HG03097 (cell line): ENCODE data around the gene IRF2BP2.
"Not testable (repeated sequence)": the region's sequence is repeated elsewhere in the genome, so short reads cannot be mapped to it uniquely, and the experiment has no call there.

ENCODE experiments used
- ATAC-seq: cut with Tn5 transposase; IDR thresholded peaks from one replicate; pipeline ENCODE4 v1.9.1; 2021; ENCODE audit not compliant: unreplicated experiment, low FRiP score

Gene IRF2BP2

DNA sequence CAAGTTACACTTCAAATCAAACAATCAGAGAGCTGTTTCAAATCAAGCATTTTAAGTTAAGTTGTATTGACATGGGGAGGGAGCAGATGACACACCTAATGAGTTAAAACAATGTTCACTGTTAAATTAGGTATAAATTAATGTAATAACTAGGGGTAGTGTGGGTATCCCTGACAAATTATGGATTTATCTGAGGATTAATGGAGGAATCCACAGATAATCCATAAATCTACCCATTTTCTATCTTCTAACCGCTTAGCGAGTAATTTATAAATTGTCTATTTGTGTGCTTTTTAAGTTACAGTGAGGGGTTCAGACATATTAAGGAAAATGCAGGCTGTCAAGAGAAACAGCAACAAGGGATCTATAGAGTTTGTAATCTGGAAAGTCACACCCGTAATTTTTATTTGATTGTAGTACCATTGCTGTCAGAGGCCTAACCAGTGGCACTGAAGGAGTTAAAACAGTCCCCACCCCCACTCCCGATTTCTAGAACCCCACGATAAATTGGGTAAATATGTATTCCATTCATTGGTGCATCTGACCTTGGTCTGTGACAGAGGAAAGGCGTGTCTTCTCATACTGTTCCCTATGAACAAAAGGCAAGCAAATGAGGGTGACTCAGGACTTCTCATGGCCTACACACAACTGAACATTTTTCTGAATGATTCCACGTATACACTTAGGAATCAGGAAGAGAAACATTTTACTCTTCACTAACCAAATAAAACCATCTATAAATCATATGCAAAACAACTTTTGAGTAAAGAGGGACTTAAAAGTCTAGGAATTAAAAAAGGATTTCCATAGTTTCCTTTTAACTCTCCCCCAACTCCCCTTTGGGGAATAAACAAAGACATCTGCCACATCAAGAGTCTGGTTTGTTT lies 7.4 kb downstream of the IRF2BP2 start:
- no peak for ATAC-seq

DNA sequence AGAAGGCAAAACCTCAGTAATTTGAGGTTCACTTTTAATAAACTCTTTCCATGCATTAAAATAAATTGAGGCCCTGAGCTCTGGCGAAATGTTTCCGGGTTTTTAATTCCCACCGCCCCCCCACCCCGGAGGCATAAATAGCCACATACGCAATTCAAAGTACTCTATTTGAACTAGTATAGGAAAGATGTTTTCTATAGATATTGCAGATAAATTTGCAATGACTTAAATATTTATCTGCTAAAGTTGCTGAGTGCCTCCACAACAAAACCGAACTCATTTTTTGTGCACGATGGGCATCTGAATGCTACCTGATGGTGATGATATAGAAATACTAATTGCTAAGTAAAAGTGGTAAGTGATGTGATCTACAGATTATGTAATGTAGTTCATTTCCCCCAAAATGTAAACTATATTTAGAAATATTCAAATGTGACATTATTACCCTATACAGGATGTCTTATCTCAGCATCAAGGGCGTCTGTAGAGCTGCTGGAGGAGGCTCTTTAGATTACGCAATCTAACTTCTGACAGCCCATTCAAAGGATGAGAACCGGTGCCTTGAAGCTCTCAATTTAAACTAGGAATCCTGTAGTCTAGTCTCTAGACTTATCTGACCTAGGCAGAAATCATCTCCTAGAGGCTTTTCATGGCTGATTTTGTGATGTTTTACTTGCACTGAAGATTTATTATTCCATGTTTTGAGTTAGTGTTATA lies 8.5 kb downstream of the IRF2BP2 start:
- no peak for ATAC-seq

- ATAC-seq = no peak
These were observed 9.3 kb downstream of the IRF2BP2 start for GRCh38 chr1:234600418-234601281.

DNA sequence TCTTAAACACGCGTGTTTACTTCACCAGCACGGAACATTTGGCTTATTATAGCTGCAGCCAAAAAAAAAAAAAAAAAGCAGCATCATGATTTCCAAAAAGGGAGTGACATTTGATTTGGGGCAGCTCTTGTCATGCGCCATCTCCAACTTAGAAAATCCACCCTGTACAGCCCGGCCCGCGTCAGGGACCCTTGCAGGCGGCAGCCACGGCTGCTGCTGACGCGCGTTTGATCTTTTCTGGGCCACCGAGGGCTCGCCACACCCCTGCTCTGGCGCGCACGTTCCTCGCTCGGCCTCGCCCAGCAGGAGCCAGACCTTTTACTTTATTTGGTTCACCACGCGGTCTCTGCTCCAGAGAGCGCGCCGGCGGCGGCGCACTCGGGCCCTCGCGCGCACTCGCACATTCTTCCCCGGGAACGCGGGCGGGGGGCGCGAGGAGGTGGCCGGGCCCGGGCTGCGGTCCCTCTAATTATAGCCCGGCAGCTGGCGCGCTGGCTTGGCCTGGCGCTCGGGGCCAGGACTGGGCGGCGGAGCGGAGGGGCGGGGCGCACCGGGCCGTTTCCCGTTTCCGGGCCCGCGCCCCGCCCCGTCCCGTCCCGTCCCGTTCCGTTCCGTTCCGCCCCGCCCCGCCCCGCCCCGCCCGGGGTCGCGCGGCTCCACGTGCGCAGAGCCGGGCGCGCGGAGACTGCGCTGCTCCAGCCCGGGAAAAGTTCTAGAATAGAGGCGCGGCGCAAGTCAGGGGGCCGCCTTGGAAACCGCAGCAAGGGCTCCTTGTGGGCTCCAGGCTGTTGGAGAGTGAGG lies 10.2 kb downstream of the IRF2BP2 start:
- peak; percentile 55 for ATAC-seq

DNA sequence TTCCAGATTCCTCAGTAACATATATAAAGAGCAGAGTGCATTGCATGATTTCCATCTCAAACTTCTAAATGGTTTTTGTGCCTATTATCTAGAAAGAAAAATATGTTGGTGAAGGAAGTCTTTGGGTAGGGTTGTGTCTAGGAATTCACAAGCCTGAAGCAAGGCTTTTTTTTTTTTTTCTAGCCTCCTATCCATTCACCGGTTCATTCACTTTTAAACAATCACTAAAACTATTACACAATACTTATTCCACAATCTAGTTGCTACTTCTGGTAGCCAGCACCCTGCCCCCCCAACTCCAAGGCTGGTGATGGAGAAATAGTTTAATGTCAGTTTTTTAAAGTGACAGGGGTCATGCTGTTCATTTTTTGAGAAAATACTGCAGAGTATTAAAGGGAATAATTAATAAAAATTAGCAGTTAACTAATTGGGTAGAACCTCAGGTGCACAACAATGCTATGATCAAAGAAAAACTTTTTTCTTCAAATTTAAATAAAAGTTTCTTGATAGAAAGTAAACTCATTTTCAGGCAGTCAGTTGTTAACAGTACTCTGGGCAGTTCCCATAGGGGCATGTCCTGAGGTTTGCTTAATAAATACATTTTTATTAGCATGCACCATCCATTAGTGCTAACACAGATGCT lies 10.9 kb downstream of the IRF2BP2 start:
- no peak for ATAC-seq

DNA sequence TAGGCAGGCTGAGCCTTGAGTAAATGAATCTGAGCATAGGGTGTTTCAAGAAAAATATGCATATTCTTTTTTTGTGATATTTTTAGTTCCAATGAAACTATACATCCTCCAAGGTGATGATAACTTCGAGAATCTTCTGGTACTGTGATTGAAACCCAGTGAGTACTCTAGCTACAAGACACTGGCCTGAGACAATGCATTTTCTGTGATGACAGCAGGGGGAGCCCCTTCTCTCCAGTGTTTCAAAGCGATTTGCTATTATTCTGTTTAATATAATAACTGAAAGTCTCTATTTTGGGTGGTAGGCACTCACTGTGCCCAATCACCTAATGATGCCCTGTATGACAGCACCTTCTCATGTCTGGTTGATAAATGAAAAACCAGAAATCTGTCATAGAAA lies 12.1 kb downstream of the IRF2BP2 start:
- no peak for ATAC-seq

DNA sequence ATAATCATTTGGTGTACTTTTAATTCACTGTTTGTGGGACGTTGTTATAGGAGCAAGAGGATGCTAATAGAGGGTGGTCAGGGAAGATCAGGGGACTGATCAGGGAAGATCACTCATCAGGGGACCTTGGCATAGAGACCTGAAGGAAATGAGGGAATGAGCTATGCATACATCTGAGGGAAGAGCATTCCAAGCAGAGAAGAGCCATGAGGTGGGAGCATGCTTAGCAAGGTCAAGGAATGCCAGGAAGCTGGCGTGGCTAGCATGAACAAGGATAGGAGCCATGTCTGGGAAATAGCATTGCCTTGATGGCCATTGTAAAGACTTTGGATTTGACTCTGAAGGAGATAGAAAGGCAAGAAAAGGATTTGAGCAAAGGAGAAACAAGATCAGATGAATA lies 14.1 kb downstream of the IRF2BP2 start:
- no peak for ATAC-seq

GRCh38 chr1:234594575-234594974 lies 15.4 kb downstream of the IRF2BP2 start:
- ATAC-seq = not testable (repeated sequence)

- no peak for ATAC-seq
These were observed 16.0 kb downstream of the IRF2BP2 start for GRCh38 chr1:234593771-234594504.

DNA sequence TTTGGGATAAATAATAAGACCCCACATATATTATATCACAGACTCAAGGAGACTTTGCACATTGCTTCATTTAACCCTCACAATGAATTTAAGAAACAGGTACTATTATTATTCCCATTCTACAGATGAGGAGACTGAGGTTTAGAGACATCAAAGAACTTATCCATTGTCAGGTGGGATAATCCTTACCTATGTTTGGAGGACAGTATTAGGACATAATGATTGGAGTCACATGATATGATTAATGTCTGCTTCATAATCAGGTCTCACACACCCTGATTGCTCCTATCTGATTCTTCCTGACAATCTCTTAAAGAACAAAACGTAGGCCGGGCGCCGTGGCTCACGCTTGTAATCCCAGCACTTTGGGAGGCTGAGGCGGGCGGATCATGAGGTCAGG lies 16.9 kb downstream of the IRF2BP2 start:
- ATAC-seq = no peak

GRCh38 chr1:234592240-234592639 lies 17.7 kb downstream of the IRF2BP2 start:
- no peak for ATAC-seq

DNA sequence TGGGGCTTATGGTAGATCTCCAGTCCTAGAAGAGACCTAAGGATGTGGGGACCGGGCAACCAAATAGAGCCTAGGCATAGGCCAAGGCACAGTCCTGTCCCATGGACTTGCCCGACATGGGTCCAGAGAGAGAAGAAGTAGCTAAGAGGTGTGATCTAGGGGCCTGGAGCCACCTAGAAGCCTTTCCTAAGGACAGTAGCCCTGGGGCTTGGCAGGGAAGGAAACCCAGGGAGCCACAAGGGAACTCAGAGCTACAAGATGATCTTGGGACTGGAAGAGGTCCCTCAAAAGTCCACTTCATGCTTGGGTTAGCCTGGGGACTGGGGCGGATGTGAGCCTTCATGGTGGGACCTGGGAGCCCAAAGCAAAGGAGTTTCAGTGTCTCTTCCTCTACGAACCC lies 18.8 kb downstream of the IRF2BP2 start:
- ATAC-seq = no peak

DNA sequence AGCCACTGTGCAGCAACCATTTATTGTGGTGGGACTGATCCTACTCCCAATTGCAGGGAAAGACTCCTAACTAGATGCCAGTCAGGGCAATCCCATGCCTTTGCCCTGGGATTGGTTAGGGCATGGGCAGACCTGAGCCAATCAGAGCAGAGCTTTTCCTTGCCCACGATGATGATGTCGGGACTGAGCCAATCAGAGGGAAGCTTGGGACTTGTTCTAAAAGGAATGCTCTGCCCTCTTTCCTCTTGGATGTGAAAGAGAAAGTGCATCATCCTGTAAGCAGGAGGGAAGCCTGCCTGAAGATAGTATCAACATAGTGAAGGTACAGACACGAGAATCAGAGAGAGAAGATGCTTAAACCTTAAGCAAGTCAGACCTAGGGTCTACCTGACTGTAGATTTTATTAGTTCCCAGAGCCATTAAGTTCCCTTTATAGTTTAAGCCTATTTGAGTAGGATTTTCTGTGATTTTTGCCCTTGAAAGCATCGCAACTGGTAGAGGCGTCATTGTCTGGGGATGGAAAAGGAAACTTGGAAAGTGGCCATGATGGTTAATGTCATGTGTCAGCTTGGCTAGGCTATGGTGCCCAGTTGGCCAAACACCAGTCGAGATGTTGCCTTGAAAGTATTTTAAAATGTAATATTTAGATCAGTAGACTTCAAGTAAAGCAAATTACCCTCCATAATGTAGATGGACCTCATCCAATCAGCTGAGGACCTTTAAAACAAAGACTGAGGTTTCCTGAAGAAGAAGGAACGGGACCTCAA lies 19.9 kb downstream of the IRF2BP2 start:
- no peak for ATAC-seq

DNA sequence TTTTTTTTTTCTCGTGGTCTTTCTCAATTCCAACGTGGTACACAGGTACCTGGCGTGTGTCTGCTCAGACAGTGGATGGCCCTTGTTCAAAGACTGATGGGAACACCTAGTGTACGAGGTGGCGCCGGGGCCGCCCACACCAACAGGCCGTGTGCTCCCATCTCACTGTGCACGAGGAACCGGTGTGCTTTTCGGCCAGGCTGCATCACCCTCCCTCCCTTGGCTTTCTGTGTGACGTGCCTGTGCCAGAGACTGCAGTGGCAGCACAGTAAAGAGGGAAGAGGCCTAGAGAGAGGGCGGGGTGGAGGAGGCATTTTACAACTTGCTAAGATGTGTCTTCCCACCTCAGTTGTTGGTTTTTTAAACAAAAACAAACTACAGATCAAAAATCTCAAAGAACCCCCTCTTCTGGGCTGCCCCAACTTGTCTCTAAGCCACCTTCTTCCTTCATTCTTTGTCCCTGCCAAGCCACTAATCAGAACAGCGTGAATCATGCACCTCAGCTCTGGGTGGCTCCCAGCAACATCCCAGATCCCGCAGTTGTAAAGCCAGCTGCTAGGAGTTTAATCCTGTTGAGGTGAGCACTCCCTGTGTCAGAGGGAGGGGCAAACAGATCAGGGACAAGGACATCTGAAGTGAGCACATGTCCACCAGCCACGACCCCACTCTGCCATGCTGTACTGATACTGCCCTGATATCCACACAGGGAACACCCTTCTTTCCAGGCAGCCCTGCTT lies 20.7 kb downstream of the IRF2BP2 start:
- no peak for ATAC-seq

GRCh38 chr1:234588386-234588785 lies 21.6 kb downstream of the IRF2BP2 start:
- ATAC-seq = no peak

- no peak for ATAC-seq
These were observed 23.0 kb downstream of the IRF2BP2 start for GRCh38 chr1:234586892-234587485.

DNA sequence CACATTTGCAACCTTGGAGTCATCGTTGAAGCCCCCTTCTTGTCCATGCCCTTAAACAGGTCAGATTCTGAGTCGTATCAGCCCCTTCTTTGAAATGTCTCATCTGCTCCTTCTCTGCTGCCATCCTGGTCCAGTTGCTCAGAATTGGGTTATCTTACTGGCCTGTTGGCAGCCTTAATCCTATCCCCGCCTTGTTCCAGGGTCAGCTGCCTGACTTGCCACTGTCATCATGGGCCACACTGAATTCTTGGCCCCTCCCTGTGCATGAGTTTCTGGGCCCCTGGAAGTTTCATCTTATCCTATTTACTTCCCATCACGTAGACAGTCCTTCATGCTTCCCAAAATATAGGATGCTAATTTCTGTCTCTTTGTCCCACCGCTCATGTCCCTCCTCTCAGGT lies 23.7 kb downstream of the IRF2BP2 start:
- no peak for ATAC-seq
